HG02798 (cell line): ENCODE data around the gene CDC25C.

Experiments
- ATAC-seq: cut with Tn5 transposase; IDR thresholded peaks from one replicate; pipeline ENCODE4 v1.9.1; 2021; ENCODE audit warnings: mild to moderate bottlenecking; ENCODE audit not compliant: unreplicated experiment, poor library complexity

The CDC25C gene

GRCh38 chr5:138240650-138241385, 90.8 kb downstream of the CDC25C start:
- ATAC-seq = no peak

GRCh38 chr5:138238034-138238433, 93.6 kb downstream of the CDC25C start:
- ATAC-seq = no peak
